Mammary epithelial cell (primary cell): ENCODE data around the gene MXD3.

Experiments used
- CTCF ChIP-seq, 2 donors: IDR thresholded peaks in 1 of 2; conservative IDR thresholded peaks in 1 of 2; 2 replicates each; pipeline ENCODE4 v1.5.1; 2011 to 2012; ENCODE audit warnings: inconsistent platforms in 2 of 2, low read length in 2 of 2, mild to moderate bottlenecking in 2 of 2, control low read depth in 1 of 2, low read depth in 1 of 2; ENCODE audit not compliant: insufficient read depth in 1 of 2; ENCODE audit errors: extremely low read depth in 1 of 2
- EZH2 ChIP-seq: IDR thresholded peaks from 2 replicates; pipeline ENCODE4 v1.6.1; 2012; ENCODE audit warnings: low read length, inconsistent platforms, borderline replicate concordance

GRCh38 chr5:177270653-177271052 is 41.0 kb downstream of the MXD3 start:
- no peak for TF ChIP-seq CTCF (conservative IDR thresholded peaks at IDR 0.05 in 1 of 2, IDR thresholded peaks at IDR 0.05 in 1 of 2; ENCODE audit: extremely low read depth in 1 of 2, insufficient read depth in 1 of 2, low read depth in 1 of 2, low read length in 2 of 2)
- TF ChIP-seq EZH2 = no peak
